HG03159 (cell line): Measurements from ENCODE around the gene GRM8.
"Not testable (repeated sequence)": the region's sequence is repeated elsewhere in the genome, so short reads cannot be mapped to it uniquely, and the experiment has no call there.

Experiments
- ATAC-seq: cut with Tn5 transposase; IDR thresholded peaks from one replicate; pipeline ENCODE4 v1.9.1; 2021; ENCODE audit warnings: mild to moderate bottlenecking, moderate library complexity; ENCODE audit not compliant: unreplicated experiment

The GRM8 gene

GRCh38 chr7:126931581-126931980 is 321.2 kb downstream of the GRM8 start:
- ATAC-seq, result no peak

GRCh38 chr7:126930166-126930565 is 322.6 kb downstream of the GRM8 start:
- no peak for ATAC-seq

GRCh38 chr7:126924477-126924876 is 328.3 kb downstream of the GRM8 start:
- no peak for ATAC-seq

GRCh38 chr7:126911627-126912026 is 341.1 kb downstream of the GRM8 start:
- ATAC-seq, result not testable (repeated sequence)

- not testable (repeated sequence) for ATAC-seq
These were observed 344.2 kb downstream of the GRM8 start for GRCh38 chr7:126908564-126908963.

GRCh38 chr7:126907657-126908056 is 345.1 kb downstream of the GRM8 start:
- ATAC-seq, result not testable (repeated sequence)

GRCh38 chr7:126905255-126905654 is 347.5 kb downstream of the GRM8 start:
- ATAC-seq, result not testable (repeated sequence)

- not testable (repeated sequence) for ATAC-seq
These were observed 351.5 kb downstream of the GRM8 start for GRCh38 chr7:126901041-126901765.

GRCh38 chr7:126887980-126888379 is 364.8 kb downstream of the GRM8 start:
- ATAC-seq, result not testable (repeated sequence)

GRCh38 chr7:126887560-126887959 is 365.2 kb downstream of the GRM8 start:
- not testable (repeated sequence) for ATAC-seq

- ATAC-seq, result not testable (repeated sequence)
These were observed 370.0 kb downstream of the GRM8 start for GRCh38 chr7:126882730-126883129.

- peak; percentile 66 for ATAC-seq
These were observed 370.8 kb downstream of the GRM8 start for GRCh38 chr7:126881908-126882307.

GRCh38 chr7:126881315-126881714 is 371.4 kb downstream of the GRM8 start:
- ATAC-seq, result no peak

- ATAC-seq, result not testable (repeated sequence)
These were observed 376.2 kb downstream of the GRM8 start for GRCh38 chr7:126876536-126876935.

- peak; percentile 80 for ATAC-seq
These were observed 395.9 kb downstream of the GRM8 start for GRCh38 chr7:126856691-126857291.

- ATAC-seq, result no peak
These were observed 407.4 kb downstream of the GRM8 start for GRCh38 chr7:126845331-126845730.

- ATAC-seq, result no peak
These were observed 408.9 kb downstream of the GRM8 start for GRCh38 chr7:126843883-126844282.

GRCh38 chr7:126843336-126843735 is 409.4 kb downstream of the GRM8 start:
- ATAC-seq, result no peak

- ATAC-seq, result no peak
These were observed 410.3 kb downstream of the GRM8 start for GRCh38 chr7:126842451-126842850.

GRCh38 chr7:126840869-126841268 is 411.9 kb downstream of the GRM8 start:
- no peak for ATAC-seq

- ATAC-seq, result no peak
These were observed 413.1 kb downstream of the GRM8 start for GRCh38 chr7:126839624-126840023.

- no peak for ATAC-seq
These were observed 414.5 kb downstream of the GRM8 start for GRCh38 chr7:126838194-126838593.
